GM23248 (cell line): ENCODE measurements around the gene PDZRN4. TPM values are rescaled to one million over a fixed set of nuclear protein-coding genes. Genes with fewer than 3 reads are reported as not detected.

ENCODE experiments used
- DNase-seq: peaks from one replicate; pipeline ENCODE4 v3.0.0-alpha.2; 2015
- H2AFZ ChIP-seq: fragments of 200-600 bp; sonication (generic); 2 replicates; pipeline ENCODE4 v1.6.1; 2016; ENCODE audit warnings: antibody characterized with exemption
- H3F3A ChIP-seq: fragments of 200-600 bp; sonication (generic); 2 replicates; pipeline ENCODE4 v1.6.1; 2016; ENCODE audit warnings: mild to moderate bottlenecking, antibody characterized with exemption, mixed run types; ENCODE audit not compliant: insufficient read depth
- H3K27ac ChIP-seq: fragments of 200-600 bp; sonication (generic); 2 replicates; pipeline ENCODE4 v1.5.1; 2016; ENCODE audit warnings: mild to moderate bottlenecking
- H3K27me3 ChIP-seq: fragments of 200-600 bp; sonication (generic); replicated peaks from 2 replicates; pipeline ENCODE4 v1.6.1; 2016; ENCODE audit warnings: mild to moderate bottlenecking; ENCODE audit not compliant: insufficient read depth
- H3K36me3 ChIP-seq: fragments of 200-600 bp; sonication (generic); 2 replicates; pipeline ENCODE4 v1.6.1; 2016; ENCODE audit warnings: low read depth, mild to moderate bottlenecking
- H3K4me1 ChIP-seq: fragments of 200-600 bp; sonication (generic); 2 replicates; pipeline ENCODE4 v1.6.1; 2016; ENCODE audit warnings: mild to moderate bottlenecking; ENCODE audit not compliant: insufficient read depth
- H3K4me2 ChIP-seq: fragments of 200-600 bp; sonication (generic); one replicate; pipeline ENCODE4 v1.6.1; 2016; ENCODE audit warnings: mild to moderate bottlenecking; ENCODE audit not compliant: unreplicated experiment
- H3K4me3 ChIP-seq: fragments of 200-600 bp; sonication (generic); 2 replicates; pipeline ENCODE4 v1.5.1; 2016; ENCODE audit warnings: mild to moderate bottlenecking
- H3K79me2 ChIP-seq: fragments of 200-600 bp; sonication (generic); 2 replicates; pipeline ENCODE4 v1.6.1; 2016; ENCODE audit warnings: mild to moderate bottlenecking; ENCODE audit not compliant: insufficient read depth
- H3K9ac ChIP-seq: fragments of 200-600 bp; sonication (generic); 2 replicates; pipeline ENCODE4 v1.6.1; 2016; ENCODE audit warnings: mild to moderate bottlenecking
- H3K9me2 ChIP-seq: fragments of 200-600 bp; sonication (generic); 2 replicates; pipeline ENCODE4 v1.6.1; 2016; ENCODE audit warnings: mixed run types, mild to moderate bottlenecking, moderate library complexity; ENCODE audit not compliant: insufficient read depth
- H3K9me3 ChIP-seq: fragments of 200-600 bp; sonication (generic); one replicate; pipeline ENCODE4 v1.6.1; 2017; ENCODE audit warnings: low read depth
- H4K20me1 ChIP-seq: fragments of 200-600 bp; sonication (generic); 2 replicates; pipeline ENCODE4 v1.6.0; 2016; ENCODE audit not compliant: insufficient read depth
- EZH2 ChIP-seq: fragments of 200-600 bp; sonication (generic); IDR thresholded peaks from 2 replicates; pipeline ENCODE4 v1.6.1; 2018; ENCODE audit warnings: antibody characterized with exemption, mild to moderate bottlenecking; ENCODE audit not compliant: insufficient read depth, poor library complexity, severe bottlenecking
- EZH2phosphoT487 ChIP-seq: fragments of 200-600 bp; sonication (generic); IDR thresholded peaks from 2 replicates; pipeline ENCODE4 v1.6.1; 2018; ENCODE audit warnings: antibody characterized with exemption, moderate library complexity, mild to moderate bottlenecking, low read depth; ENCODE audit not compliant: insufficient read depth
- WGBS, 2 experiments: methylation state at CpG; one replicate each; pipeline ENCODE4 v1.1.6; 2015 to 2017; ENCODE audit warnings: low lambda C conversion rate in 2 of 2, low coverage in 1 of 2; ENCODE audit errors: missing lambda C conversion rate in 2 of 2; 5-methylcytosine and 5-hydroxymethylcytosine counted together
- in situ Hi-C: fragments of 300-500 bp; cut with MboI; formaldehyde crosslinking; loops from 2 replicates; pipeline ENCODE4 v1.15.0; 2020
- polyA plus RNA-seq: library from polyadenylated mRNA; unstranded; fragments of >200 nt; fragmentation: Nextera tagmentation; extraction: Ambion mirVana; gene quantifications from 2 replicates; pipeline ENCODE4 v1.2.1, GENCODE V29; 2016
- total RNA-seq: library from RNA; depleted of rRNA; stranded (reverse); fragments of >200 nt; shearing (Covaris generic); gene quantifications from 2 replicates; pipeline ENCODE4 v1.2.3, GENCODE V29; 2014

Gene PDZRN4
- total and polyA plus RNA-seq, 2 experiments from 2014 or later: not detected

- H3K4me2 ChIP-seq: no peak overlapping the region
- H3K27me3 ChIP-seq: no peaks in the 10 kb centered on the region
- in situ Hi-C loops: no loop called here
- no peaks in the 10 kb centered on the region for H3K36me3 ChIP-seq
- no peak overlapping the region for H3K9ac ChIP-seq
- no peak overlapping the region for H2AFZ ChIP-seq
- 20 to 23% methylated on average over 1 of the region's 1 CpG for WGBS, 2 experiments
- H3K9me2 ChIP-seq: no peaks in the 10 kb centered on the region
- H3K79me2 ChIP-seq: no peaks in the 10 kb centered on the region
- H4K20me1 ChIP-seq: no peaks in the 10 kb centered on the region
- DNase-seq: no peak
- TF ChIP-seq EZH2phosphoT487 (no peak), EZH2 (no peak)
- H3K4me3 ChIP-seq: no peak overlapping the region
- H3K9me3 ChIP-seq: no peaks in the 10 kb centered on the region
- no peak overlapping the region for H3K27ac ChIP-seq
- H3K4me1 ChIP-seq: no peaks in the 10 kb centered on the region
- no peaks in the 10 kb centered on the region for H3F3A ChIP-seq
These were observed 37.1 kb downstream of the PDZRN4 start for GRCh38 chr12:41225179-41225578.

- Histone ChIP-seq H3K4me2 (no peak overlapping the region), H3K27ac (no peak overlapping the region), H3K4me3 (no peak overlapping the region), H3K4me1 (no peaks in the 10 kb centered on the region), H2AFZ (no peak overlapping the region), H3K9ac (no peak overlapping the region), H3F3A (no peaks in the 10 kb centered on the region), H3K27me3 (no peaks in the 10 kb centered on the region), H3K9me2 (no peaks in the 10 kb centered on the region), H4K20me1 (no peaks in the 10 kb centered on the region), H3K36me3 (no peaks in the 10 kb centered on the region), H3K9me3 (no peaks in the 10 kb centered on the region), H3K79me2 (no peaks in the 10 kb centered on the region)
- TF ChIP-seq EZH2phosphoT487 (no peak), EZH2 (no peak)
- no peak for DNase-seq
- 13 to 18% methylated on average over 3 of the region's 3 CpGs for WGBS, 2 experiments
- in situ Hi-C loops: no loop called here
These were observed 40.1 kb downstream of the PDZRN4 start for GRCh38 chr12:41228066-41228820.

- 28 to 33% methylated on average over 1 of the region's 1 CpG for WGBS, 2 experiments
- no peak for DNase-seq
- Histone ChIP-seq H3K79me2 (no peaks in the 10 kb centered on the region), H3K9me3 (no peaks in the 10 kb centered on the region), H3K27me3 (no peaks in the 10 kb centered on the region), H3K36me3 (no peaks in the 10 kb centered on the region), H3K9me2 (no peaks in the 10 kb centered on the region), H3F3A (no peaks in the 10 kb centered on the region), H2AFZ (no peak overlapping the region), H4K20me1 (no peaks in the 10 kb centered on the region), H3K4me1 (no peaks in the 10 kb centered on the region), H3K9ac (no peak overlapping the region), H3K27ac (no peak overlapping the region), H3K4me3 (no peak overlapping the region), H3K4me2 (no peak overlapping the region)
- in situ Hi-C loops: no loop called here
- TF ChIP-seq EZH2phosphoT487: no peak
These were observed 42.6 kb downstream of the PDZRN4 start for GRCh38 chr12:41230756-41231155.

- Histone ChIP-seq H3K9ac (no peak overlapping the region), H3K4me1 (no peaks in the 10 kb centered on the region), H3K36me3 (no peaks in the 10 kb centered on the region), H3K4me2 (no peak overlapping the region), H3K4me3 (no peak overlapping the region), H2AFZ (no peak overlapping the region), H3F3A (no peaks in the 10 kb centered on the region), H3K27ac (no peak overlapping the region), H3K9me3 (no peaks in the 10 kb centered on the region), H3K27me3 (no peaks in the 10 kb centered on the region), H3K9me2 (no peaks in the 10 kb centered on the region), H4K20me1 (no peaks in the 10 kb centered on the region), H3K79me2 (no peaks in the 10 kb centered on the region)
- 18 to 23% methylated on average over 4 of the region's 4 CpGs for WGBS, 2 experiments
- no peak for DNase-seq
- in situ Hi-C loops: no loop called here
- TF ChIP-seq EZH2 (no peak), EZH2phosphoT487 (no peak)
These were observed 46.6 kb downstream of the PDZRN4 start for GRCh38 chr12:41234692-41235091.

GRCh38 chr12:41242603-41243002 lies 54.5 kb downstream of the PDZRN4 start:
- Histone ChIP-seq H3K9me3 (no peaks in the 10 kb centered on the region), H2AFZ (no peak overlapping the region), H3F3A (no peaks in the 10 kb centered on the region), H3K36me3 (no peaks in the 10 kb centered on the region), H3K27me3 (no peaks in the 10 kb centered on the region), H3K79me2 (no peaks in the 10 kb centered on the region), H3K4me1 (no peaks in the 10 kb centered on the region), H4K20me1 (no peaks in the 10 kb centered on the region), H3K4me2 (no peak overlapping the region), H3K27ac (no peak overlapping the region), H3K9me2 (no peaks in the 10 kb centered on the region), H3K9ac (no peak overlapping the region), H3K4me3 (no peak overlapping the region)
- TF ChIP-seq EZH2phosphoT487 (no peak), EZH2 (no peak)
- in situ Hi-C loops: no loop called here
- no peak for DNase-seq
- 0% methylated on average over 2 of the region's 2 CpGs for WGBS, 2 experiments
